NCI-H2227 treated with DMSO at 0.1 percent for 48 hours (cell line): Measurements from ENCODE around the gene ARFGAP2.
A peak's percentile ranks its signal among the peaks of the same experiment; 100 is the strongest.
"Not testable (repeated sequence)": the region's sequence is repeated elsewhere in the genome, so short reads cannot be mapped to it uniquely, and the experiment has no call there.

Experiments
- DNase-seq: peaks from one replicate; lab custom pipeline; 2025; lab: John Stamatoyannopoulos, UW

The ARFGAP2 gene

GRCh38 chr11:47176328-47177228 lies at the start of gene ARFGAP2:
TSS of gene ARFGAP2 (minus strand) at chr11:47176879. CDS start at chr11:47176853, 26 bp downstream.
- DNase-seq = peak; percentile 93

- no peak for DNase-seq
These were observed 49.1 kb upstream of the ARFGAP2 start for GRCh38 chr11:47225552-47226400.

GRCh38 chr11:47222696-47223095 lies 46.0 kb upstream of the ARFGAP2 start:
- no peak for DNase-seq

- no peak for DNase-seq
These were observed 43.7 kb upstream of the ARFGAP2 start for GRCh38 chr11:47220401-47220821.

- DNase-seq = no peak
These were observed 39.6 kb upstream of the ARFGAP2 start for GRCh38 chr11:47216121-47216798.

- DNase-seq = peak; percentile 61
These were observed 38.8 kb upstream of the ARFGAP2 start for GRCh38 chr11:47215366-47215910.

- DNase-seq = peak; percentile 87
These were observed 37.4 kb upstream of the ARFGAP2 start for GRCh38 chr11:47213950-47214565.

- no peak for DNase-seq
These were observed 36.3 kb upstream of the ARFGAP2 start for GRCh38 chr11:47212938-47213337.

- DNase-seq = no peak
These were observed 31.9 kb upstream of the ARFGAP2 start for GRCh38 chr11:47208628-47209027.

- not testable (repeated sequence) for DNase-seq
These were observed 31.4 kb upstream of the ARFGAP2 start for GRCh38 chr11:47208008-47208552.

- no peak for DNase-seq
These were observed 30.8 kb upstream of the ARFGAP2 start for GRCh38 chr11:47207459-47207858.

GRCh38 chr11:47206577-47206976 lies 29.9 kb upstream of the ARFGAP2 start:
- not testable (repeated sequence) for DNase-seq

GRCh38 chr11:47204637-47204989 lies 27.9 kb upstream of the ARFGAP2 start:
- DNase-seq = no peak

GRCh38 chr11:47202576-47202975 lies 25.9 kb upstream of the ARFGAP2 start:
- no peak for DNase-seq

GRCh38 chr11:47201015-47201414 lies 24.3 kb upstream of the ARFGAP2 start:
- DNase-seq = no peak

GRCh38 chr11:47198161-47198560 lies 21.5 kb upstream of the ARFGAP2 start:
- not testable (repeated sequence) for DNase-seq

- no peak for DNase-seq
These were observed 15.4 kb upstream of the ARFGAP2 start for GRCh38 chr11:47192111-47192510.

- not testable (repeated sequence) for DNase-seq
These were observed 14.5 kb upstream of the ARFGAP2 start for GRCh38 chr11:47191137-47191536.

GRCh38 chr11:47189100-47189834 lies 12.6 kb upstream of the ARFGAP2 start:
- no peak for DNase-seq

GRCh38 chr11:47188259-47188658 lies 11.6 kb upstream of the ARFGAP2 start:
- DNase-seq = no peak
